Panc1 (cell line): ENCODE results near the gene C3orf33.

ENCODE experiments used
- POLR2AphosphoS5 ChIP-seq: IDR thresholded peaks from 2 replicates; pipeline ENCODE4 v1.6.1; 2012; ENCODE audit warnings: mild to moderate bottlenecking, low read depth, low read length, moderate library complexity
- SIN3A ChIP-seq: IDR thresholded peaks from 2 replicates; pipeline ENCODE4 v1.6.1; 2012; ENCODE audit warnings: low read depth, mild to moderate bottlenecking, low read length, moderate library complexity, borderline replicate concordance; ENCODE audit not compliant: insufficient read depth
- TF ChIP-seq, protein P1 (sequence below): fragments of 450-650 bp; IDR thresholded peaks from 2 replicates; pipeline ENCODE4 v1.5.1; 2017; ENCODE audit warnings: mild to moderate bottlenecking

DNA sequence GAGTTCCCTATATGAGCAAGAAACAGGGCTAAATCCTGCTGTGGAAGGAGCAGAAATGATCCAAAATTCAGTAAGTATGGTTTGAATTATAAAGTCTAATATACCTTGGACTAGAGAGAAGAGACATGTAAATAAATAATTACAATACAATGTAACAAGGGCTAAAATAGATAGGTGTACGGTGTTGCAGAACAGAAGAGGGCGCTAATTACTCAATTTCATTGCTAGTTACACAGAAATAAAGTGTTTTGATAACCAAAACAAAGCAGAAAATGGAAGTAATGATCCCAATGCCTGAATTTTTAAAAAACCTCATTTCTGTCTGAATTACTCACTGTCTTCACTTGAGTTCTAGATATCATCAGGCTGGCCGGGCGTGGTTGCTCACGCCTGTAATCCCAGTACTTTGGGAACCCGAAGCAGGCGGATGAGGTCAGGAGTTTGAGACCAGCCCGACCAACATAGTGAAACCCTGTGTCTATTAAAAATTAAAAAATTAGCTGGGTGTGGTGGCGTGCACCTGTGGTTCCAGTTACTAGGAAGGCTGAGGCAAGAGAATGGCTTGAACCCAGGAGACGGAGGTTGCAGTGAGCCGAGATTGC is 52.9 kb downstream of the C3orf33 start:
- TF ChIP-seq, protein P1, sequence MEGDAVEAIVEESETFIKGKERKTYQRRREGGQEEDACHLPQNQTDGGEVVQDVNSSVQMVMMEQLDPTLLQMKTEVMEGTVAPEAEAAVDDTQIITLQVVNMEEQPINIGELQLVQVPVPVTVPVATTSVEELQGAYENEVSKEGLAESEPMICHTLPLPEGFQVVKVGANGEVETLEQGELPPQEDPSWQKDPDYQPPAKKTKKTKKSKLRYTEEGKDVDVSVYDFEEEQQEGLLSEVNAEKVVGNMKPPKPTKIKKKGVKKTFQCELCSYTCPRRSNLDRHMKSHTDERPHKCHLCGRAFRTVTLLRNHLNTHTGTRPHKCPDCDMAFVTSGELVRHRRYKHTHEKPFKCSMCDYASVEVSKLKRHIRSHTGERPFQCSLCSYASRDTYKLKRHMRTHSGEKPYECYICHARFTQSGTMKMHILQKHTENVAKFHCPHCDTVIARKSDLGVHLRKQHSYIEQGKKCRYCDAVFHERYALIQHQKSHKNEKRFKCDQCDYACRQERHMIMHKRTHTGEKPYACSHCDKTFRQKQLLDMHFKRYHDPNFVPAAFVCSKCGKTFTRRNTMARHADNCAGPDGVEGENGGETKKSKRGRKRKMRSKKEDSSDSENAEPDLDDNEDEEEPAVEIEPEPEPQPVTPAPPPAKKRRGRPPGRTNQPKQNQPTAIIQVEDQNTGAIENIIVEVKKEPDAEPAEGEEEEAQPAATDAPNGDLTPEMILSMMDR = peak; percentile 78
- TF ChIP-seq POLR2AphosphoS5 (no peak), SIN3A (no peak)
